ENCODE measurements around the gene TOR3A.

Gene TOR3A

DNA sequence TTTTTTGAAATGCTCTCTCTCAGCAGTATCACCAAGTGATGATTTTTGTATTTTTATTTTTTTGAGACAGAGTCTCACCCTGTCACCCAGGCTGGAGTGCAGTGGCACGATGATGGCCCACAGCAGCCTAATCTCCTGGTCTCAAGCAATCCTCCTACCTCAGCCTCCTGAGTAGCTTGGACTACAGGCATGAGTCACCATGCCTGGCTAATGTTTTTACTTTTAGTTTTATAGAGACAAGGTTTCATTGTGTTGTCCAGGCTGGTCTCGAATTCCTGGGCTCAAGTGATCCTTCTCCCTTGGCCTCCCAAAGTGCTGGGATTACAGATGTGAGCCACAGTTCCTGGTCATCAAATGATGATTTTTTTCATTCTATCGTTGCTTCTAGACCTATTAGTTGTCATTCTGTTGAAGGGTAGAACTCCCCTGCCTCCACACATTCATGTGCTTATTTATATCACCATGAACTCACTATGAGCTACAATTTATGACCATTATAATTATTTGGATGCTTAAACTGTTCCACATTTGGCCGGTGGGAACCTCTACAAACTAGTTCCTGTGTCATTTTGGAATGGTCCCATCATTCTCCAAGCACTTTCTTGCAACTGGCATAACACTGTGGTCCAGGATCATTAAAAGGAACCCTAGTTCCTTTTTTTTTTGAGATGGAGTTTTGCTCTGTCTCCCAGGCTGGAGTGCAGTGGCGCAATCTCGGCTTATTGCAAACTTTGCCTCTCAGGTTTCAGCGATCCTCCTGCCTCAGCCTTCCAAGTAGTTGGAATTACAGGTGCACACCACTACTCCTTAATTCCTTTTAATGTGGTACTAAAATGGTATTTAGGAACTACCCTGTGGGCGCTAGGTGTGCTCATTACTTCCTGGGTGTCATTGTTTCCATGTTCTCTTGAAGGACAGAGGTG, 20.2 kb upstream of the TOR3A start:
- DNase-seq (ENCODE audit: low read depth in 4 of 4, low spot score in 1 of 4), result no peak

DNA sequence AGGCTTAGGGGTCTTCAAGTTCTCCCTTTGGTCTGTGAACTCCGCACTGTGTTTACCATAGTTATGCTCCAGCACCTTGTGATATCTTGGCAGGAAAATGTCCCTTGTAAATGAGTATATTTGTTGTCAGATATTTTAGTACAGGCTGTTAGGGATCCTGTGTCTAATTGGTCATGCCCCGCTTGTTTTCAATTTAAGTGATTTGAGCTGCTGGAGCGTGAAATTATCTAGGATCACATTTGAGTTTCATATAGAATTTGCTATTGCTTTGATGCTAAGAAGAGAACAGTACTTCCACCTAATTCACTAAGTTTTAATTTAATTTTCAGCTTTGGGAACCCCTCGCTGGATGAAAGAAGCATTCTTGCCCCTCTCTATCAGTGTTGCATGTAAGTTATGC, 15.4 kb upstream of the TOR3A start:
- DNase-seq (ENCODE audit: low read depth in 4 of 4, low spot score in 1 of 4), result no peak

DNA sequence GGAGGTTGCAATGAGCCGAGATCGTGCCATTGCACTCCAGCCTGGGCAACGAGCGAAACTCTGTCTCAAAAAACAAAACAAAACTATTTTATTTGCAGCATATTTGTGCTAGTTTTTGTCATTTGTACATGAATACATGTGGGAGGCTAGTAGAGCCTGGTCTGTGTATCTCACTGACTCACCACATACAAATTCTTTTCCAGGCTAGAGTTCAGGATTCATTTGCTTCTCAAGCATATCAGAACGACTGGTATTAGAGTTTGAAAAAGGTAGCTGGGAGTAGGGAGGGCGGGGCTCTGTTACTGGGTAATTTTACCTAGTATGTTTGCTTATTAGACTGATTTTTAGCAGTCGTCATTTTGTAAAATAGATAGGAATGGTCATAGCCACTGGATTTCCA, 4.5 kb upstream of the TOR3A start:
- no peak for DNase-seq (ENCODE audit: low read depth in 4 of 4, low spot score in 1 of 4)

DNA sequence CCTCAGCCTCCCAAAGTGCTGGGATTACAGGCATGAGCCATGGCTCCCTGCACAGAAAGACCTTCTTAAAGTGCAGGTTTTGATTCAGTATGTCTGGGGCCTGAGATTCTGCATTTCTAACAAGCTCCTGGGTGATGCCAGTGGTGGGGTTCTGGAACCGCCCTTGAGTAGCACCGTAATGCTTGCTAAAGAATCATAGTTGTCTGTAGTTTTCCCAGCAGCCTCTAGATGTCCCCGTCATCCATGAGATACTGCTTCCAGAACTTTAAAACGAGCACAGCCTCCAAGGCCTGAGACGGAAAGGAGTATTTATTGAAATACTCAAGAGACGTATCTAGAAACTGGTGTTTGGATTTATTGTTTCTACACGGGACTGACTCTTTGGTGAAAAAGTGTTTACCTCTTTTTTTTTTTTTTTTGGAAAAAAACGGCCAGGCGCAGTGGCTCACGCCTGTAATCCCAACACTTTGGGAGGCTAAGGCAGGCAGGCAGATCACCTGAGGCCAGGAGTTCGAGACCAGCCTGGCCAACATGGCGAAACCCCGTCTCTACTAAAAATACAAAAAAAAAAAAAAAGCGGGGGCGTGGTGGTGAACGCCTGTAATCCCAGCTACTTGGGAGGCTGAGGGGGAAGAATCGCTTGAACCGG, 2.6 kb upstream of the TOR3A start:
- DNase-seq (ENCODE audit: low read depth in 4 of 4, low spot score in 1 of 4), result peak in 2 of 4 experiments; percentile 9 to 16

DNA sequence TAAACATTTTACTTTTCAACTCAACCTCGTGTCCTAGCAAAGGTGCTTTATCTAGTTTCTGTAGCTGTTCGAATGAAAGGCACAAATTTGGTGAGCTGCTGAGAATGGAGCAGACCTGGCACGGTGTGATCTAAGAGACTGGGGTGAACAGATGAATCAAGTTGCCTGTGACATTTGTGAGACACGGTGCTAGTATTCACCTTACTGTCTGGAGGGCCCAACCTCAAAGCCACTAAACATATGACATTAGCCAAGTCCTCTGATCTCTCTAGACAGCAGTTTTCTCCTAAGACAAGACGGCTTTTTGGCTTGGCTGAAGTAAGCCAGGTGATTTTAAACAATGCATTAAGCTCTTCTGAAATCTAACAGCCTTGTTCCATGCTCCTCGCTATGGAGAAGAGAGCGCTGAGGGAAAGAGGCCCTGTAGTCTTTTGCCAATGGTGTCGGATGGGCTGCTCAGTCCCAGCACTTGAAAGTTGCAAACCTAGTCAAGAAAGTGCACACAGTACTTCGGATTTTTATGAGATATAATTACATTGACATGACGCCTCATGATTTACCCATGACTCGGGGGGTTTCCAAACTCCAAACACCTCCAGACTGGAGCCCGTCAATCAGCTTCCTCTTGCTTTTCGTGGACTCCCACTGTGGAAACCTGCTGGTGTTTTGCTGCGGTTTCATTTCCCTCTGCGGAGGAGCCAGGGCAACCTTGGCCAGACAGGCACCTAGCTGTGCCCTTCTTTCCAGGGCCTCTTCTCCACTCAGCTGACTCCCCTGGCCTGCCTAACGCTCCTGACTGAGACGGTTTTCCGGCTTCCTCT, 794 bp upstream of the TOR3A start:
- DNase-seq (ENCODE audit: low read depth in 4 of 4, low spot score in 1 of 4), result peak in 1 of 4 experiments; percentile 1

DNA sequence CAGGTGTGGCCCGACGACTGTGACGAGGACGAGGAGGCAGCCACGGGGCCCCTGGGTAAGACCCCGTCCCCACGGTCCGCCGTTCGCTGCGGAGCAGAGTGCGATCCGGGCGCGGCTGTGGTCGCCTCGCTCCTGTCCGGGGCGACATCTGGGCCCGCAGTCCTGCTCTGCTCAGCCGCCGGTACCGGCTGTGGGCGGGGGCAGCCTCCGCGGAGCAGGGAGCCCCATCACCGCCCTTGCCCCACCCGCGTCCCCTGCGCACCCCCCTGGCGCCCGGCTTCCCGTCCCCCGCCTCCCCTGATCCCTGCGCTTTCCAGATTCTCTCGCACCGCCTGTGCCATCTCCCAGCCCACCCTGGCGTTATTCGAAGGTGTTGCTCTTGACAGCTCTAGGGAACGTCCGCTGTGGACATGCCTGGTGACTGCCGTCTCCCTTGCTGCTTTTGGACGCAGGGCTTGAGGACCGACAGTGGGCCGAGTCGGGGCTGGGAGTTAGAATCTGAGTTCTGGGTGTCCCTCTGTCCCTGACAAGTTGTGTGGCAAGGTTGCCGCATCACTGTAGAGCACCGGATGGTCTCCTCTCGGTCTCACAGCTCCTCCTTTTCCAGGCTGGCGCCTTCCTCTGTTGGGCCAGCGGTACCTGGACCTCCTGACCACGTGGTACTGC, 596 bp downstream of the TOR3A start:
- DNase-seq (ENCODE audit: low read depth in 4 of 4, low spot score in 1 of 4), result peak in 1 of 4 experiments; percentile 21

DNA sequence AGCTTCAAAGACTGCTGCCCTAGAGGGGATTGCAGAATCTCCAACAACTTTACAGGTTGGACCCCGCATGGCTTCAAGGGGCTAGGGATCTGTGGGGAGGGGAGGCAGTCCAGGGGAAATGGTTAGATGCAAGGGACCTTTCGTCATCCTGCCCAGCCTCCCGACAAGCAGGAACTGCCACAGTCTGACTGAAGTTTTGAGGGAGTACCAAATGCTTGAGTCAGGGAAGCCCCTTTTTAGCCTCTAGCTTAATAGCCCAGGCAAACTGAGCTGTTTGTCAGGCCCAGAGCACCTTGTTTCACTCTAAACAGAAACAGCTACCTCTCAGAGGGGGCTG, 1.1 kb downstream of the TOR3A start:
- DNase-seq (ENCODE audit: low read depth in 4 of 4, low spot score in 1 of 4), result no peak

DNA sequence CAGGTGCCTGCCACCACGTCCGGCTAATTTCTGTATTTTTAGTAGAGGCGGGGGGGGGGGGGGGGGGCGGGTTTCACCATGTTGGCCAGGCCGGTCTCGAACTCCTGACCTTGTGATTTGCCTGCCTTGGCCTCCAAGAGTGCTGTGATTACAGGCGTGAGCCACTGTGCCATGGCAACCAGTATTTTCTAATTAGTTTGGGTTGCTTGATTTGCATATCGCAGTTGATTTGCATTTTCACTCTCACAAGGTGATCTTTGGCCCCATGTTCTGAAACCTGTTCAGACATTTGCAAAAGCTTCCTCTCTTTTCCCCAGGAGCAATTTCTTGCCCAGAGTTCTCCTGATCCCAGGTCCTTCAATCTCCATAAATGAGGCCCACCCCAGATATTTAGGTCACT, 1.7 kb downstream of the TOR3A start:
- no peak for DNase-seq (ENCODE audit: low read depth in 4 of 4, low spot score in 1 of 4)

DNA sequence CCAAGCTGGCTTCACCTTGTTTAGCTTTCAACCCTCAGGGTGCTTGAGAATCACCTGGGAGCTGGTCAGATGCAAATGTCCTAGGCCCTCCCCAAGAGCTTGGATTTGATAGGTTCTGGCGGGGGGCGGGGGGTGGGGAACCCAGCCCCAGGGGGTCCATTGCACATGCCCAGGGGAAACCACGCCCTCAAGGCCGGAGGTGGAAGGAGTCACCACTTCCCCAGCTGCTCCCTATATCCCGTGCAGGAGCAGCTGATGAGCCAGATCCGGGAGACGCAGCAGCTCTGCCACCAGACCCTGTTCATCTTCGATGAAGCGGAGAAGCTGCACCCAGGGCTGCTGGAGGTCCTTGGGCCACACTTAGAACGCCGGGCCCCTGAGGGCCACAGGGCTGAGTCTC, 5.8 kb downstream of the TOR3A start:
- DNase-seq (ENCODE audit: low read depth in 4 of 4, low spot score in 1 of 4), result no peak

DNA sequence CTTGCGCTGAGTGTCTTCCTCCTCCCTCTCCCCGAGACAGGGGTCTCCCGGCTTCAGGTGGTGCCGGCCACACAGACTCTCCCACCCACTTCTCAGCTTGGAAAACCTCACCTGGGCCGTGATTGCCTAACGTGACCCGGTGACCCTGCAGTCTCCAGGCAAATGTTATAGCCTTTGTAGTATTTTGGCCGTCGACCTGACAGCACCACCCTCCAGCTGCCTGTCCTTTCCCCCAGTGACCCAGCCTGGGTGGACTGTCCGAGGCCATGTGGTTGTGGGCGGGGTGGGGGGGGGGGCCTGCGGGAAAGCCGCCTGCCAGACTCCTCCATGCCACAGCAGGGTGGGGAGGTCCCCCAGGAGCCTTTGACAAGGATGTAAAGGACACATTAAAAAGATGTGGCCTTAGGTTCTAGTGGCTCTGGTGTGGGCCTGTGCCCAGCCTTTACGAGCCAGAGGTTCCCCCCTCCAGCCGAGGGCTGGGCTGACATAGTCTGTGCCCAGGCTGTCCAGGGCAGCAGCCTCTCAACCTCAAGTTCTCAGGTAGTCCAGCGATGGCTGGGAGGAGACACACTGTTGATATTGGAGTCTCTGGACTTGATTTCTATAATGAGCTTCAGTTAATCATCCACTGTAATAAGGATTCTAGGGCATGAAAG, 8.1 kb downstream of the TOR3A start:
- no peak for DNase-seq (ENCODE audit: low read depth in 4 of 4, low spot score in 1 of 4)

DNA sequence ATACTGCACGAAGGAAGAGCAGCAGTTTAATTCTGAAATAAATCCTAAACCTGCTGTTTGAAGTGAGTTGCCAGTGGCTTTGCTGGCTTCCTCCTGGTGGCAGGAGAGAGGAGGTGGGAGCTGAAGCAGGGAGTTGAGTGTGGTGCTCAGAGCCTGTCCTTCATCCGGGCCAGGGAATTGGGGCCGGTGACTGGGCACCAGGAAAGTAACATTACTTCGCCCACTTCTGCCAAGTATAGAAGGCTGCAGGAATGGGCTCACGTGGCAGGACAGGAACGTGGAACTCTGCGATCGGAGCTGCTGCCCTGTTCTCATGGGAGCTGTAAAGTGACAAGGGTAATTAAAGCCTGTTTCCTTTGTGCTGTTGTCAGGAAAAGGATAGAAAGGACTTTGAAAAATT, 8.7 kb downstream of the TOR3A start:
- no peak for DNase-seq (ENCODE audit: low read depth in 4 of 4, low spot score in 1 of 4)

DNA sequence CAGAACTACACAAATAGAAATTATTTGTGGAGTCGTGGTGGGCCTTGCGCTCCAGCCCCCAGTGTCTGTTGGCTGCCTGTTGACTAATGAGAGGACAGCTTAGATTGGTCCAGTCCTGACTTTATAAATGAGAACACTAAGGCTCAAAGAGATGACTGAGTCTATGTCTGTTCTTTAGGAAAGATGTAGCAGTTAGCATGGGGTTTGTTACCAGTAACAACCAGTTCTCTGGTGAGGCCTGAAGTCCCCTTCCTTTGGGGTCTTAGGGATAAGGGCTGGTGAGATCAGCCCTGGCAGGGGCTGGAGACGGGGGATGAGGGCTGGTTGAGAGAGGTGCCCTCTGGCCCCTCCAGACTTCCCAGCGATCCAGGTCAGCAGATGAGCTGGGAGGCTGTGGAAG, 9.1 kb downstream of the TOR3A start:
- DNase-seq (ENCODE audit: low read depth in 4 of 4, low spot score in 1 of 4), result no peak

DNA sequence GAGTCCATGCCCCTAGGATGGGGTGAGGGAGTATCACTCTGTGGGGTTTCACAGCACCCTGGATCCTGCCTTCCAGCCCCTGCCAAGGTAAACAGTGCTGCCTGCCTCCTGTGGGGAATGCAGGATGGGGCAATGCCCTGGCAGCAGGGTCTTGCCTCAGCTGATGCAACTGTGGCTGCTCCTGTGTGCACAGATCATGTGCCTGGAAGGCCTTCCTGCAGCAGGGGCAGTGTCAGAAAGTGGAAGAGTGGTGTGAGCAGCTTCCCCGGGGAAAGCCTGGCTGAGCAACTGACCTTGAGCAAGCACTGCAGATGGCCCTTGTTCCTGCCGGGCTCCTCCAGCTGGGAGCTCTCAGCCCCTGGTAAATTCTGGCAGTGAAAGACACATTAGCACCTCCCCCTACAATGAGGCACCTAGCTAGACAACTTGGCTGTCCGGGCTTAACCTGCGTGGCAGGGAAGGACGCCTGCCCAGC, 9.9 kb downstream of the TOR3A start:
- DNase-seq (ENCODE audit: low read depth in 4 of 4, low spot score in 1 of 4), result no peak

DNA sequence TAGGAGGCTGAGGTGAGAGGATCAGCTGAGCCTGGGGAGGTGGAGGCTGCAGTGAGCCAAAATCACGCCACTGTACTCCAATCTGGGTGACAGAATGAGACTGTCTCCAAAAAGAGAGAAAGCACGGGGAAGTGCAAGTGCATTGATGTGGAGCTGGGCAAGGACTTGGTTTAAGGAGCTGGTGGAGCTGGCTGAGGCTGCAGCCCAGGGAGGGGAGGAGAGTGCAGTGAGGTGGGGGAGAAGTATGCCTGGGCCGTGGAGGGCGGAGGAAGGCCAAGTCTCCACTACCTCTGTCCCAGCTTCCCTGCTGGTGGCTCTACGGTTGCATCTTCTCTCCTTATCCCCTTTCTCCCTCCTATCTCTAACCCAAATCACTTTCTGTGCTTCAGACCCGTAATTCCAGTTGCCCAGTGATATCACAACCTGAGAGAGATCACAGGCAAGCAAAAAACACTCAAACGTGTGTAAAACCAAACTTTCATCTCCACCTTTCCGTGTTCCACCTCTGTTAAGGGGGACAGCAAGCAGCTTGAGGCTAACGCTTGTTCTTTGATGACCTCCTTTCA, 11.1 kb downstream of the TOR3A start:
- DNase-seq (ENCODE audit: low read depth in 4 of 4, low spot score in 1 of 4), result no peak

DNA sequence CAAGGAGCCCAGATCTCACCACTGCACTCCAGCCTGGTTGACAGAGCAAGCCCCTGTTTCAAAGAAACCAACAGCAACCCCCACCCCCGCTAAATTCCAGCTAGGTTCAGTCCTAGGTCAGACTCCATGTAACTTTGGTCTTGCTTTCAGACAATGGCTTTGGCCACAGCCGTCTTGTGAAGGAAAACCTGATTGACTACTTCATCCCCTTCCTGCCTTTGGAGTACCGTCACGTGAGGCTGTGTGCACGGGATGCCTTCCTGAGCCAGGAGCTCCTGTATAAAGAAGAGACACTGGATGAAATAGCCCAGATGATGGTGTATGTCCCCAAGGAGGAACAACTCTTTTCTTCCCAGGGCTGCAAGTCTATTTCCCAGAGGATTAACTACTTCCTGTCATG, 12.9 kb downstream of the TOR3A start:
- DNase-seq (ENCODE audit: low read depth in 4 of 4, low spot score in 1 of 4), result no peak

DNA sequence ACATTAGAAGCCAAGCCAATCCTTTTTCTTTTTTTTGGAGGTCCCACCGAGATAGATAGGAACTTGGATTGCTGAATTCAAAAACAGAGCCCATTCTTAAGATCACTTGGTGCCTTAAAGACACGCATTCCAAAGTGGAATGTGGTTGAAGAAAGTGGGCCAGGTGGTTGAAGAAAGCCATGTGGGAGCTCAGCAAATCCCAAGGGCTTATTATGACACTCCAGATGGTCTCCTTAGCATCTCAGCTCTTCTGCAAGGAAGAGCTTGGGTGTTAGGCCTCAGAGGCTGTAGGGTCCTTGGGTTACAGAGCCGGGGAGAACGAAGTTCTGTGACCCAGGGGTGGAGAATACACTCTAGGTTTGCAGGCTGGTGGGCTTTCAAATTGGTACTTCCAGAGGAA, 13.5 kb downstream of the TOR3A start:
- no peak for DNase-seq (ENCODE audit: low read depth in 4 of 4, low spot score in 1 of 4)

DNA sequence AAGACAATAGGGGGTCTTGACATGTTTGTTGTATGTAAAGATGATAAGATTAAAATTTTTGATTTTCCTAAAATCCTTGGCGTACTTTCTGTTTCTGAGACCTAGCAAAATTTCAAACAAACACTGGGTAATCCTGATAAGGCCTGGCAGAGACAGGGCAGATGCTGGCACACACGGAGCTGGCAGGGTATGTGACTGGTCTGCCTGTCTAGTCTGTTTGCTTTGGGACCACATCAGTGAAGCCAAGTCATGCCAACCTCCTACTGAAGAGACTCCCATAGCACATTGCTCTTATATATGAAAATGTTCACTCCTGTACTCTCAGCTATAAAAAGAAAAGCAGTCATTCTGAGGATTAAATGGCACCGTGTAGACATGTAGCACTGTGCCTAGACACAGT, 14.1 kb downstream of the TOR3A start:
- no peak for DNase-seq (ENCODE audit: low read depth in 4 of 4, low spot score in 1 of 4)

DNA sequence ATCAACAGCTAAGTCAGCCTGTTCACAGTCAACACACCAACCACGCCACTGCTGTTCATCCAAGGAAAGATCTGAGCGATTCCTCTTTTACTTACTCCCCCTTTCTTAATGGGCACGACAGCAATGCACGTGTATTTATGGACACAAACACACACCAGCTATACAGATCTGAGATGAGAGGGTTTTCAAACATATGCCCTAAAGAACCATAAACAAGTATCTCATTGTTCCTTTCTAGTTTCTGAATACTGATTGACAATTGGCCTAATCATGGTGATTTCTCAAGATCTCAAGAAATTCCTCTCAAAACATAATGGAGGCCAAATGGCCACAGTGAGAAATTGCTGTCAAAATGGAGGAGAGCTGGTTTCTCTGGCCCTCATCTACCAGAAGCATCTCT, 18.0 kb downstream of the TOR3A start:
- DNase-seq (ENCODE audit: low read depth in 4 of 4, low spot score in 1 of 4), result no peak

DNA sequence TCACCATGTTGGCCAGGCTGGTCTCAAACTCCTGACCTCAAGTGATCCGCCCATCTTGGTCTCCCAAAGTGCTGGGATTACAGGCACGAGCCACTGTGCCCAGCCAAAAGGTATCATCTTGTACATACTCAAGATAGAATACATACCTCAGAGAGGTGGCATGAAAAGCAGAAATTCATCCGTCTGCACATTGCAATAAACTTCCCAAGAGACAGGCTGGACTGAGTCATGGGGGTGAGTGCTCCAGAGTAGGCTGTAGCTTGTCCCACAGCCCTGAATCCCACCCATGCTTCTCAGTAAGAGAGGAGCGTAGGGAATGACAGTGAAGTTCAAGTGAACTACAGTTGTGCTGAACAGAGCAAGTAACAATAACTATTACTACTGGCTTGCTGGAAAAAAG, 19.7 kb downstream of the TOR3A start:
- no peak for DNase-seq (ENCODE audit: low read depth in 4 of 4, low spot score in 1 of 4)

DNA sequence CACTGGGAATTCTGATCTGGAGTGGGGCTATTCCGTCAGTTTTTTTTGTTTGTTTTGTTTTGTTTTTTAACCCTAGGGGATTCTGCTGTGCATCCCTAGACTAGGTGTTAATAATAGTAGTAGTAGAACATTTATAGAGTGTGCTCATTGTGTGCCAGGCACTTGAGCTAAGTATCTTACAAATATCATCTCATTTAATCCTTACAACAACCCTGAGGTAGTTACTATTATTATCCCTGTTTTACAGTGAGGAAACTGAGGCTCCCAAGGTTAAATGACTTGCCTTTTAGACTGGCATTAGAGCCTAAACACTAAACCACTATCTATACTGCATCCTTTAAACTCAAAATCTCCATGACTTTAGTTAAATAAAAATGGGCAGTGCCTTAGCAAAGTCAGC, 22.1 kb downstream of the TOR3A start:
- no peak for DNase-seq (ENCODE audit: low read depth in 4 of 4, low spot score in 1 of 4)
